Keratinocyte (primary cell): ENCODE measurements around the gene BUB1. TPM values are rescaled to one million over a fixed set of nuclear protein-coding genes. Genes with fewer than 3 reads are reported as not detected.

Experiments used
- DNase-seq: peaks from one replicate; pipeline ENCODE4 v3.0.0-alpha.2; 2011; ENCODE audit warnings: low read depth, missing footprints, low spot score
- FAIRE-seq: peaks from 2 replicates; lab custom pipeline; 2011; peaks lifted over from hg19 to GRCh38; lab: Jason Lieb, UNC
- H2AFZ ChIP-seq: 2 replicates; pipeline ENCODE4 v1.6.0; 2012; ENCODE audit warnings: low read length, control low read depth, inconsistent platforms; ENCODE audit not compliant: control insufficient read depth
- H3K27ac ChIP-seq: 2 replicates; pipeline ENCODE4 v1.5.1; 2011; ENCODE audit warnings: low read length; ENCODE audit not compliant: control insufficient read depth, insufficient read depth
- H3K27me3 ChIP-seq: 3 replicates; pipeline ENCODE4 v1.6.0; 2011; ENCODE audit warnings: low read length; ENCODE audit not compliant: control insufficient read depth, insufficient read depth; ENCODE audit errors: extremely low read depth
- H3K36me3 ChIP-seq, 2 experiments: 2 replicates in 1 of 2; 3 replicates in 1 of 2; pipeline ENCODE4 v1.5.1; 2011; ENCODE audit warnings: low read length in 2 of 2, mild to moderate bottlenecking in 1 of 2; ENCODE audit not compliant: control insufficient read depth in 2 of 2, insufficient read depth in 2 of 2; ENCODE audit errors: extremely low read depth in 1 of 2
- H3K4me1 ChIP-seq: 3 replicates; pipeline ENCODE4 v1.5.1; 2011; ENCODE audit warnings: low read length; ENCODE audit not compliant: control insufficient read depth, insufficient read depth; ENCODE audit errors: extremely low read depth
- H3K4me2 ChIP-seq: 3 replicates; pipeline ENCODE4 v1.6.0; 2011; ENCODE audit warnings: low read depth, low read length; ENCODE audit not compliant: control insufficient read depth, insufficient read depth; ENCODE audit errors: extremely low read depth
- H3K4me3 ChIP-seq, 3 experiments: fragments of 200-600 bp in 1 of 3; sonication (generic) in 1 of 3; 2 replicates in 2 of 3; 3 replicates in 1 of 3; pipeline ENCODE4 v1.5.1; 2011 to 2016; ENCODE audit warnings: low read length in 3 of 3, mild to moderate bottlenecking in 3 of 3, control low read depth in 2 of 3, inconsistent platforms in 1 of 3, low read depth in 1 of 3, mixed read lengths in 1 of 3, mixed run types in 1 of 3, moderate library complexity in 1 of 3; ENCODE audit not compliant: control insufficient read depth in 2 of 3, insufficient read depth in 2 of 3; ENCODE audit errors: extremely low read depth in 1 of 3
- H3K79me2 ChIP-seq: 2 replicates; pipeline ENCODE4 v1.6.0; 2012; ENCODE audit warnings: low read length; ENCODE audit not compliant: control insufficient read depth, insufficient read depth
- H3K9ac ChIP-seq: 3 replicates; pipeline ENCODE4 v1.6.0; 2011; ENCODE audit warnings: low read length; ENCODE audit not compliant: control insufficient read depth, insufficient read depth; ENCODE audit errors: extremely low read depth
- H3K9me1 ChIP-seq: 3 replicates; pipeline ENCODE4 v1.6.0; 2011; ENCODE audit warnings: low read length; ENCODE audit not compliant: control insufficient read depth, insufficient read depth; ENCODE audit errors: extremely low read depth
- H3K9me3 ChIP-seq: 2 replicates; pipeline ENCODE4 v1.5.1; 2012; ENCODE audit warnings: low read depth, low read length; ENCODE audit not compliant: control insufficient read depth
- H4K20me1 ChIP-seq: 3 replicates; pipeline ENCODE4 v1.6.0; 2011; ENCODE audit warnings: low read length; ENCODE audit not compliant: control insufficient read depth, insufficient read depth; ENCODE audit errors: extremely low read depth
- CTCF ChIP-seq, 3 experiments: IDR thresholded peaks in 1 of 3; conservative IDR thresholded peaks in 1 of 3; optimal IDR thresholded peaks in 1 of 3; 2 replicates in 2 of 3; 3 replicates in 1 of 3; pipeline versions ENCODE3 to v1.5.1; 2011; ENCODE audit warnings: low read length in 3 of 3, mild to moderate bottlenecking in 3 of 3, moderate library complexity in 2 of 3, control low read depth in 1 of 3, inconsistent platforms in 1 of 3; ENCODE audit not compliant: insufficient read depth in 2 of 3; ENCODE audit errors: extremely low read depth in 1 of 3
- EZH2 ChIP-seq: IDR thresholded peaks from one replicate; pipeline ENCODE4 v1.6.1; 2012; ENCODE audit warnings: inconsistent platforms, mild to moderate bottlenecking, low read length, moderate library complexity
- dilution Hi-C: fragments of 300-500 bp; cut with MboI; formaldehyde crosslinking; loops from one replicate; pipeline ENCODE4 v1.7.0; 2020; ENCODE audit warnings: low sequenced_read_pairs; ENCODE audit not compliant: extremely low pct_ligation_motif_present
- polyA plus RNA-seq, 5 experiments: library from polyadenylated mRNA; depleted of rRNA in 3 of 5; stranded (reverse) in 3 of 5; stranded (forward) in 1 of 5; unstranded in 1 of 5; fragments of >200 nt; gene quantifications; 1 replicate in 1 of 5; 2 replicates in 3 of 5; 3 replicates in 1 of 5; pipeline versions ENCODE4 v1.2.1 to v1.2.3, GENCODE V29; 2011 to 2012; ENCODE audit warnings: missing spikeins in 2 of 5, low read depth in 1 of 5, low replicate concordance in 1 of 5

The BUB1 gene
- polyA plus RNA-seq, 1 donor (not counting 4 experiments of a cell fraction or from before 2014, with no cell fraction given), result 24.7 TPM

- FAIRE-seq, result no peak
- no peak for DNase-seq
- H2AFZ ChIP-seq, result no peak overlapping the region
- no peak overlapping the region for H3K9ac ChIP-seq
- H3K79me2 ChIP-seq, result peaks cover 26% of the 10 kb centered on the region
- no peak overlapping the region for H3K27ac ChIP-seq
- no peak overlapping the region for H3K4me2 ChIP-seq
- peaks cover 0 to 21% of the 10 kb centered on the region in 2 experiments for H3K36me3 ChIP-seq
- peaks cover 19% of the 10 kb centered on the region for H3K4me1 ChIP-seq
- dilution Hi-C loops, result no loop called here
- H3K4me3 ChIP-seq, result no peak overlapping the region
- H4K20me1 ChIP-seq, result no peaks in the 10 kb centered on the region
- no peaks in the 10 kb centered on the region for H3K27me3 ChIP-seq
- H3K9me3 ChIP-seq, result no peaks in the 10 kb centered on the region
- H3K9me1 ChIP-seq, result no peaks in the 10 kb centered on the region
- TF ChIP-seq CTCF (optimal IDR thresholded peaks at IDR 0.05 in 1 of 3, IDR thresholded peaks at IDR 0.05 in 1 of 3, conservative IDR thresholded peaks at IDR 0.05 in 1 of 3; ENCODE audit: extremely low read depth in 1 of 3, insufficient read depth in 2 of 3, low read length in 3 of 3) (no peak), EZH2 (no peak)
These were observed 4.7 kb downstream of the BUB1 start for GRCh38 chr2:110673201-110673600.

GRCh38 chr2:110670826-110671225 is 7.0 kb downstream of the BUB1 start:
- Histone ChIP-seq H4K20me1 (no peaks in the 10 kb centered on the region), H2AFZ (no peak overlapping the region), H3K27me3 (no peaks in the 10 kb centered on the region), H3K36me3 (peaks cover 0 to 25% of the 10 kb centered on the region in 2 experiments), H3K9me1 (no peaks in the 10 kb centered on the region), H3K27ac (no peak overlapping the region), H3K9me3 (no peaks in the 10 kb centered on the region), H3K79me2 (peaks cover 9% of the 10 kb centered on the region), H3K4me1 (peaks cover 8% of the 10 kb centered on the region), H3K4me3 (no peak overlapping the region), H3K9ac (no peak overlapping the region), H3K4me2 (no peak overlapping the region)
- no peak for TF ChIP-seq CTCF (optimal IDR thresholded peaks at IDR 0.05 in 1 of 3, IDR thresholded peaks at IDR 0.05 in 1 of 3, conservative IDR thresholded peaks at IDR 0.05 in 1 of 3; ENCODE audit: extremely low read depth in 1 of 3, insufficient read depth in 2 of 3, low read length in 3 of 3)
- TF ChIP-seq EZH2, result no peak
- FAIRE-seq, result no peak
- no peak for DNase-seq
- dilution Hi-C loops, result no loop called here
